ENCODE data around the gene SLC2A11. TPM values are rescaled to one million over a fixed set of nuclear protein-coding genes. Genes with fewer than 3 reads are reported as not detected.

SLC2A11 gene
- polyA plus RNA-seq, 6 donors from 2014 or later, result 7.0 to 15.9 (median 10.9) TPM

- Mint-ChIP-seq H3K27ac (peak overlapping the region; percentile 81 to 100 (median 96)), H3K4me1 (peaks cover 39 to 56% (median 56%) of the 10 kb centered on the region in 3 donors), H3K27me3 (no peaks in the 10 kb centered on the region), H3K36me3 (peaks cover 4 to 8% of the 10 kb centered on the region in 2 donors), H3K4me3 (peak overlapping the region in 4 of 8 donors; percentile 23 to 95 (median 58)), H3K9me3 (no peaks in the 10 kb centered on the region)
- no peak for DNase-seq
- no peak for ATAC-seq (ENCODE audit: low read depth in 2 of 2)
Observed at GRCh38 chr22:23835484-23836144, 22.1 kb upstream of the SLC2A11 start.

- H3K27me3 Mint-ChIP-seq, result no peaks in the 10 kb centered on the region
Observed at GRCh38 chr22:23836281-23836680, 21.4 kb upstream of the SLC2A11 start.

GRCh38 chr22:23836692-23837495 is 20.8 kb upstream of the SLC2A11 start:
- no peak for ATAC-seq (ENCODE audit: low read depth in 2 of 2)
- Mint-ChIP-seq H3K27ac (peak overlapping the region; percentile 92 to 100 (median 98)), H3K9me3 (no peaks in the 10 kb centered on the region)

More at GRCh38 chr22:23836281-23836680, 21.4 kb upstream of the SLC2A11 start:
- H3K9me3 Mint-ChIP-seq, result no peaks in the 10 kb centered on the region
- ATAC-seq (ENCODE audit: low read depth in 2 of 2), result no peak
- peak overlapping the region; percentile 81 to 100 (median 96) for H3K27ac Mint-ChIP-seq
- peaks cover 45 to 62% (median 59%) of the 10 kb centered on the region in 3 donors for H3K4me1 Mint-ChIP-seq
- peaks cover 0 to 8% of the 10 kb centered on the region in 2 donors for H3K36me3 Mint-ChIP-seq
- DNase-seq, result no peak
- peak overlapping the region; percentile 17 to 95 (median 78) for H3K4me3 Mint-ChIP-seq

GRCh38 chr22:23837496-23837859 is 20.2 kb upstream of the SLC2A11 start:
- peaks cover 0 to 8% of the 10 kb centered on the region in 2 donors for H3K36me3 Mint-ChIP-seq
- H3K27ac Mint-ChIP-seq, result peak overlapping the region; percentile 92 to 100 (median 98)
- H3K4me3 Mint-ChIP-seq, result peak overlapping the region; percentile 80 to 98 (median 96)
- H3K9me3 Mint-ChIP-seq, result no peaks in the 10 kb centered on the region
- peaks cover 51 to 64% (median 61%) of the 10 kb centered on the region in 3 donors for H3K4me1 Mint-ChIP-seq
- no peaks in the 10 kb centered on the region for H3K27me3 Mint-ChIP-seq
- ATAC-seq (ENCODE audit: low read depth in 2 of 2), result no peak
- DNase-seq, result no peak

More at GRCh38 chr22:23836692-23837495, 20.8 kb upstream of the SLC2A11 start:
- H3K4me3 Mint-ChIP-seq, result peak overlapping the region; percentile 80 to 98 (median 96)
- H3K4me1 Mint-ChIP-seq, result peaks cover 51 to 68% (median 63%) of the 10 kb centered on the region in 3 donors
- peaks cover 0 to 8% of the 10 kb centered on the region in 2 donors for H3K36me3 Mint-ChIP-seq
- no peaks in the 10 kb centered on the region for H3K27me3 Mint-ChIP-seq
- DNase-seq, result no peak

GRCh38 chr22:23837911-23838680 is 19.6 kb upstream of the SLC2A11 start:
- Mint-ChIP-seq H3K36me3 (peaks cover 0 to 8% of the 10 kb centered on the region in 2 donors), H3K4me3 (peak overlapping the region; percentile 80 to 98 (median 96)), H3K9me3 (no peaks in the 10 kb centered on the region), H3K27me3 (no peaks in the 10 kb centered on the region), H3K27ac (peak overlapping the region; percentile 92 to 100 (median 98)), H3K4me1 (peaks cover 56 to 69% (median 67%) of the 10 kb centered on the region in 3 donors)
- ATAC-seq (ENCODE audit: low read depth in 2 of 2) (peak; percentile 48 to 51), DNase-seq (peak; percentile 85)

GRCh38 chr22:23838681-23839468 is 18.8 kb upstream of the SLC2A11 start, which contains the start of gene DERL3:
DERL3 (minus strand) TSS chr22:23839006; CDS start chr22:23838987, 19 bp downstream.
- Mint-ChIP-seq H3K36me3 (peaks cover 0 to 8% of the 10 kb centered on the region in 2 donors), H3K4me1 (peaks cover 61 to 75% (median 74%) of the 10 kb centered on the region in 3 donors), H3K27me3 (no peaks in the 10 kb centered on the region), H3K9me3 (no peaks in the 10 kb centered on the region), H3K27ac (peak within 1 kb of the TSS; percentile 95 to 100 (median 98)), H3K4me3 (peak within 1 kb of the TSS; percentile 80 to 98 (median 96))
- DNase-seq (peak; percentile 100), ATAC-seq (ENCODE audit: low read depth in 2 of 2) (peak; percentile 73 to 79)

- Mint-ChIP-seq H3K4me3 (peak overlapping the region in 7 of 8 donors; percentile 7 to 95 (median 57)), H3K9me3 (no peaks in the 10 kb centered on the region), H3K27me3 (no peaks in the 10 kb centered on the region), H3K36me3 (peaks cover 0 to 8% of the 10 kb centered on the region in 2 donors), H3K4me1 (peaks cover 69 to 82% (median 78%) of the 10 kb centered on the region in 3 donors), H3K27ac (peak overlapping the region; percentile 26 to 100 (median 96))
- ATAC-seq (ENCODE audit: low read depth in 2 of 2) (no peak), DNase-seq (no peak)
Observed at GRCh38 chr22:23840026-23840425, 17.6 kb upstream of the SLC2A11 start.

- no peaks in the 10 kb centered on the region for H3K27me3 Mint-ChIP-seq
- H3K36me3 Mint-ChIP-seq, result no peaks in the 10 kb centered on the region
- ATAC-seq (ENCODE audit: low read depth in 2 of 2) (no peak), DNase-seq (no peak)
- no peaks in the 10 kb centered on the region for H3K9me3 Mint-ChIP-seq
- peak overlapping the region in 5 of 6 donors; percentile 62 to 96 (median 91) for H3K27ac Mint-ChIP-seq
- peak overlapping the region in 5 of 8 donors; percentile 31 to 69 (median 40) for H3K4me3 Mint-ChIP-seq
- H3K4me1 Mint-ChIP-seq, result peaks cover 70 to 81% (median 77%) of the 10 kb centered on the region in 3 donors
Observed at GRCh38 chr22:23841292-23841691, 16.4 kb upstream of the SLC2A11 start.

GRCh38 chr22:23841736-23842445 is 15.8 kb upstream of the SLC2A11 start:
- no peak for DNase-seq
- ATAC-seq (ENCODE audit: low read depth in 2 of 2), result no peak
- H3K27me3 Mint-ChIP-seq, result no peaks in the 10 kb centered on the region
- H3K4me1 Mint-ChIP-seq, result peaks cover 69 to 81% (median 76%) of the 10 kb centered on the region in 3 donors
- H3K27ac Mint-ChIP-seq, result peak overlapping the region in 5 of 6 donors; percentile 87 to 96 (median 91)
- H3K9me3 Mint-ChIP-seq, result no peaks in the 10 kb centered on the region
- no peaks in the 10 kb centered on the region for H3K36me3 Mint-ChIP-seq
- H3K4me3 Mint-ChIP-seq, result peak overlapping the region in 1 of 8 donors; percentile 15

- Mint-ChIP-seq H3K27ac (peak overlapping the region in 3 of 6 donors; percentile 79 to 96 (median 87)), H3K4me3 (peak overlapping the region in 4 of 8 donors; percentile 38 to 71 (median 43))
Observed at GRCh38 chr22:23842599-23842998, 15.1 kb upstream of the SLC2A11 start.

GRCh38 chr22:23844739-23845202 is 12.9 kb upstream of the SLC2A11 start:
- H3K27ac Mint-ChIP-seq, result peak overlapping the region in 5 of 6 donors; percentile 48 to 96 (median 92)

More at GRCh38 chr22:23842599-23842998, 15.1 kb upstream of the SLC2A11 start:
- ATAC-seq (ENCODE audit: low read depth in 2 of 2) (no peak), DNase-seq (no peak)
- Mint-ChIP-seq H3K27me3 (no peaks in the 10 kb centered on the region), H3K36me3 (no peaks in the 10 kb centered on the region), H3K9me3 (no peaks in the 10 kb centered on the region), H3K4me1 (peaks cover 64 to 80% (median 72%) of the 10 kb centered on the region in 3 donors)

More at GRCh38 chr22:23844739-23845202, 12.9 kb upstream of the SLC2A11 start:
- peaks cover 47 to 75% (median 61%) of the 10 kb centered on the region in 3 donors for H3K4me1 Mint-ChIP-seq
- no peaks in the 10 kb centered on the region for H3K9me3 Mint-ChIP-seq
- peak overlapping the region in 7 of 8 donors; percentile 69 to 86 (median 80) for H3K4me3 Mint-ChIP-seq
- H3K27me3 Mint-ChIP-seq, result no peaks in the 10 kb centered on the region
- ATAC-seq (ENCODE audit: low read depth in 2 of 2) (no peak), DNase-seq (no peak)
- no peaks in the 10 kb centered on the region for H3K36me3 Mint-ChIP-seq

Measured in naive B cell (primary cell).